A673 (cell line): ENCODE data around the gene GMPPB. TPM values are rescaled to one million over a fixed set of nuclear protein-coding genes. Genes with fewer than 3 reads are reported as not detected.

Experiments
- BruUV-seq: library from RNA; stranded (reverse); fragments of 400-500 nt; replicated peaks from 2 replicates; lab custom pipeline; 2021; lab: Mats Ljungman, UMichigan
- CTCF ChIA-PET: fragments of 300-600 bp; sonication (Branson Sonifier 250); formaldehyde crosslinking; loops from one replicate; lab custom pipeline; 2022; ENCODE audit warnings: antibody characterized with exemption; lab: Charles Lee
- POLR2A ChIA-PET: fragments of 300-600 bp; sonication (Branson Sonifier 250); formaldehyde crosslinking; loops from one replicate; lab custom pipeline; 2022; ENCODE audit warnings: antibody characterized with exemption; ENCODE audit not compliant: low non-redundant PET; lab: Charles Lee
- DNase-seq: peaks from one replicate; pipeline ENCODE4 v3.0.0-alpha.2; 2015; ENCODE audit warnings: low spot score
- H3K27ac ChIP-seq: fragments of 200-600 bp; sonication (generic); 2 replicates; pipeline ENCODE4 v1.5.1; 2016; ENCODE audit warnings: mixed run types, low read depth, mild to moderate bottlenecking, mixed read lengths, antibody characterized with exemption, low read length; ENCODE audit not compliant: poor library complexity, severe bottlenecking
- H3K27me3 ChIP-seq: fragments of 200-600 bp; sonication (generic); replicated peaks from 2 replicates; pipeline ENCODE4 v1.6.1; 2017; ENCODE audit warnings: mixed run types, low read depth, mild to moderate bottlenecking, mixed read lengths, antibody characterized with exemption, low read length; ENCODE audit not compliant: insufficient read depth, poor library complexity
- H3K36me3 ChIP-seq: fragments of 200-600 bp; sonication (generic); 2 replicates; pipeline ENCODE4 v1.6.1; 2016; ENCODE audit warnings: mixed run types, mild to moderate bottlenecking, mixed read lengths, antibody characterized with exemption, low read length; ENCODE audit not compliant: insufficient read depth, poor library complexity, severe bottlenecking
- H3K4me1 ChIP-seq: fragments of 200-600 bp; sonication (generic); 2 replicates; pipeline ENCODE4 v1.6.1; 2017; ENCODE audit warnings: mixed run types, mild to moderate bottlenecking, mixed read lengths, antibody characterized with exemption, low read length; ENCODE audit not compliant: insufficient read depth, poor library complexity, severe bottlenecking
- H3K4me3 ChIP-seq: fragments of 200-600 bp; sonication (generic); 2 replicates; pipeline ENCODE4 v1.5.1; 2016; ENCODE audit warnings: low read depth, mixed run types, mild to moderate bottlenecking, mixed read lengths, low read length; ENCODE audit not compliant: poor library complexity, severe bottlenecking
- H3K9me3 ChIP-seq: fragments of 200-600 bp; sonication (generic); 2 replicates; pipeline ENCODE4 v1.6.1; 2016; ENCODE audit warnings: mixed run types, low read depth, mild to moderate bottlenecking, mixed read lengths, antibody characterized with exemption, low read length; ENCODE audit not compliant: poor library complexity, severe bottlenecking
- EZH2 ChIP-seq: fragments of 200-600 bp; sonication (generic); IDR thresholded peaks from 2 replicates; pipeline ENCODE4 v1.6.1; 2017; ENCODE audit warnings: borderline replicate concordance, low read depth, mild to moderate bottlenecking, mixed read lengths, antibody characterized with exemption, low read length; ENCODE audit not compliant: poor library complexity, severe bottlenecking
- intact Hi-C: fragments of 100-400 bp; cut with micrococcal nuclease; formaldehyde crosslinking; loops from one replicate; pipeline ENCODE4 v1.10.0; 2022; ENCODE audit not compliant: unreplicated experiment
- total RNA-seq: library from RNA; stranded (reverse); gene quantifications from 2 replicates; pipeline ENCODE4 v1.2.3, GENCODE V29; 2021
- TF ChIP-seq, protein P1 (sequence below): fragments of 300-800, 200-600 bp; sonication (generic); conservative IDR thresholded peaks from 2 replicates; pipeline ENCODE4 v1.5.1; 2017; ENCODE audit warnings: low read depth, mild to moderate bottlenecking, antibody characterized with exemption, low read length, moderate library complexity, mixed read lengths

Gene GMPPB
- total RNA-seq, 1 experiment from 2014 or later, result 15.2 TPM

DNA sequence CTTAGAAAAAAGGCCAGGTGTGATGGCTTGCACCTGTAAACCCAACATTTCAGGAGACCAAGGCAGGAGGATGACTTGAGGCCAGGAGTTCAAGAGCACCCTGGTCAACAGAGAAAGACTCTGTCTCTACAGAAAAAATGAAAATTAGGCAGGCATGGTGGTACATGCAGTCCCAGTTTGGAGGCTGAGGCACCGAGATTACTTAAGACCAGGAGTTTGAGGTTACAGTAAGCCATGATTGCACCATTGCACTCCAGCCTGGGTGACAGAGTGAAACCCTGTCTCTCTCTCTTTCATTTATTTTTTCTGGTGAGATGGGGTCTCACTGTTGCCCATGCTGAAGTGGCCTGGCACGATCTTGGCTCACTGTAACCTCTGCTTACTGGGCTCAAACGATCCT is 37.9 kb upstream of the GMPPB start:
- intact Hi-C loops, result no loop called here
- no peak for DNase-seq
- POLR2A ChIA-PET, result no interaction called here

DNA sequence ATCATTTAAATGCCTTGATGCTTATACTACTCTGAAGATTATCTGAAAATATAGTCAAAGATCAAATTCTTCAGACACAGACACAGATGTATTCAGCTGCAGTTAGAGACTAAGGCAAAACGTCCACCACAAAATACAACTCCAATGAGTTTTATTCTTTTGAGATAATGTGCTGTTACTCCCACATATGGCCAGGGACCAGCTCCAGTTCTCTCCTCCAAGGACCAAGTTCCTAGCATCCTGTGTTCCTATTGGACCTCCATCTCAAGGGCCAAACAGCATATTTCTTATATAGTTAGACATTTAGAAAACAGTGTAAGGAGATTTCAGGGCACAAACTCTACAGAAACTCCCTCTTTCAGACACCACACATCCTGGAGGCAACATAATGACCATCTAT is 35.5 kb upstream of the GMPPB start:
- no TSS peak for BruUV-seq
- no peak overlapping the region for H3K4me3 ChIP-seq
- intact Hi-C loops, result no loop called here
- TF ChIP-seq, protein P1, sequence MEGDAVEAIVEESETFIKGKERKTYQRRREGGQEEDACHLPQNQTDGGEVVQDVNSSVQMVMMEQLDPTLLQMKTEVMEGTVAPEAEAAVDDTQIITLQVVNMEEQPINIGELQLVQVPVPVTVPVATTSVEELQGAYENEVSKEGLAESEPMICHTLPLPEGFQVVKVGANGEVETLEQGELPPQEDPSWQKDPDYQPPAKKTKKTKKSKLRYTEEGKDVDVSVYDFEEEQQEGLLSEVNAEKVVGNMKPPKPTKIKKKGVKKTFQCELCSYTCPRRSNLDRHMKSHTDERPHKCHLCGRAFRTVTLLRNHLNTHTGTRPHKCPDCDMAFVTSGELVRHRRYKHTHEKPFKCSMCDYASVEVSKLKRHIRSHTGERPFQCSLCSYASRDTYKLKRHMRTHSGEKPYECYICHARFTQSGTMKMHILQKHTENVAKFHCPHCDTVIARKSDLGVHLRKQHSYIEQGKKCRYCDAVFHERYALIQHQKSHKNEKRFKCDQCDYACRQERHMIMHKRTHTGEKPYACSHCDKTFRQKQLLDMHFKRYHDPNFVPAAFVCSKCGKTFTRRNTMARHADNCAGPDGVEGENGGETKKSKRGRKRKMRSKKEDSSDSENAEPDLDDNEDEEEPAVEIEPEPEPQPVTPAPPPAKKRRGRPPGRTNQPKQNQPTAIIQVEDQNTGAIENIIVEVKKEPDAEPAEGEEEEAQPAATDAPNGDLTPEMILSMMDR, result no peak
- no peak for TF ChIP-seq EZH2
- H3K27me3 ChIP-seq, result no peaks in the 10 kb centered on the region
- H3K36me3 ChIP-seq, result no peaks in the 10 kb centered on the region
- ChIA-PET POLR2A (no interaction called here), CTCF (no interaction called here)
- no peak for DNase-seq
- no peaks in the 10 kb centered on the region for H3K9me3 ChIP-seq
- H3K27ac ChIP-seq, result no peak overlapping the region
- no peaks in the 10 kb centered on the region for H3K4me1 ChIP-seq

More for the DNA sequence above, 37.9 kb upstream of the GMPPB start:
- Histone ChIP-seq H3K4me1 (no peaks in the 10 kb centered on the region), H3K27me3 (no peaks in the 10 kb centered on the region), H3K4me3 (no peak overlapping the region), H3K27ac (no peak overlapping the region), H3K9me3 (no peaks in the 10 kb centered on the region), H3K36me3 (no peaks in the 10 kb centered on the region)
- CTCF ChIA-PET, result no interaction called here
- TF ChIP-seq EZH2, result no peak
- TF ChIP-seq, protein P1, result no peak
- BruUV-seq, result no TSS peak

DNA sequence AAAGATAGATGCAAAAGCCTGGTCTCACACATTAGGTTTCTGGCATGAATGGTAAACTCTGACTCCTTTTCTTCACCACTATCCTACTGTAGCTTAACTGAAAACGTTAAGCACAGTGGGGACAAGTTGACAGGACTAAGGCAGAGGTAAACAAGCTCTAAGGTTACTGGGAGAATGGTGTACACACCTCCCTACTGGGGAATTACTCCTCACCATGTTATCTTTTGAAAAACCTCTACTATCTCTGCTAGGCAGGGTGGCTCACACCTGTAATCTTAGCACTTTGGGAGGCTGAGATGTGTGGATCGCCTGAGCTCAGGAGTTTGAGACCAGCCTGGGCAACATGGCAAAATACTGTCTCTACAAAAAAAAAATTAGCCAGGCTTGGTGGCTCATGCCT is 33.4 kb upstream of the GMPPB start:
- Histone ChIP-seq H3K27me3 (no peaks in the 10 kb centered on the region), H3K36me3 (no peaks in the 10 kb centered on the region), H3K27ac (no peak overlapping the region), H3K4me3 (no peak overlapping the region), H3K4me1 (no peaks in the 10 kb centered on the region), H3K9me3 (no peaks in the 10 kb centered on the region)
- ChIA-PET POLR2A (no interaction called here), CTCF (no interaction called here)
- no TSS peak for BruUV-seq
- TF ChIP-seq, protein P1, result no peak
- TF ChIP-seq EZH2, result no peak
- intact Hi-C loops, result no loop called here
- DNase-seq, result no peak
